ENCODE measurements around the gene CD207. TPM values are rescaled to one million over a fixed set of nuclear protein-coding genes. Genes with fewer than 3 reads are reported as not detected.
A peak's percentile ranks its signal among the peaks of the same experiment; 100 is the strongest.

Gene CD207
- total RNA-seq, 1 donor from 2014 or later, result not detected

- H2AFZ ChIP-seq (replicated peaks), result no peak overlapping the region
- H3K4me2 ChIP-seq, result no peak overlapping the region
- Mint-ChIP-seq H3K4me1 (peaks cover 5% of the 10 kb centered on the region), H3K27me3 (ENCODE audit: insufficient read depth, low read depth) (peaks cover 27% of the 10 kb centered on the region), H3K27ac (no peak overlapping the region), H3K4me3 (no peak overlapping the region), H3K36me3 (no peaks in the 10 kb centered on the region), H3K9me3 (peaks cover 10% of the 10 kb centered on the region)
- H4K20me1 ChIP-seq (ENCODE audit: low read depth), result peaks cover 6% of the 10 kb centered on the region
- H3K9ac ChIP-seq, result no peak overlapping the region
- H3K79me2 ChIP-seq (ENCODE audit: low read depth), result no peaks in the 10 kb centered on the region
- peaks cover 55% of the 10 kb centered on the region for H3K27me3 ChIP-seq
- no peak overlapping the region for H3K4me3 ChIP-seq
- no peaks in the 10 kb centered on the region for H3K9me3 ChIP-seq (ENCODE audit: low read depth)
- H3K36me3 ChIP-seq, result no peaks in the 10 kb centered on the region
- TF ChIP-seq CTCF (IDR thresholded peaks at IDR 0.05), result no peak
- TF ChIP-seq EZH2 (IDR thresholded peaks at IDR 0.05), result no peak
- TF ChIP-seq EZH2phosphoT487 (IDR thresholded peaks at IDR 0.05), result no peak
- H3F3A ChIP-seq (ENCODE audit: low read depth), result peaks cover 5% of the 10 kb centered on the region
- DNase-seq (ENCODE audit: low spot score), result no peak
- no peak overlapping the region for H3K27ac ChIP-seq
- peaks cover 14% of the 10 kb centered on the region for H3K4me1 ChIP-seq
Measured at GRCh38 chr2:70795164-70795995, 40.2 kb downstream of the CD207 start.

GRCh38 chr2:70793450-70793849, 42.2 kb downstream of the CD207 start:
- H3K36me3 Mint-ChIP-seq, result no peaks in the 10 kb centered on the region
- H3K27me3 ChIP-seq, result peaks cover 74% of the 10 kb centered on the region

GRCh38 chr2:70790136-70790828, 45.3 kb downstream of the CD207 start, which contains the start of gene FIGLA:
FIGLA (minus strand) TSS chr2:70790643; CDS start chr2:70790638, 5 bp downstream.
- no peaks in the 10 kb centered on the region for H3K79me2 ChIP-seq (ENCODE audit: low read depth)
- H3K9me3 ChIP-seq (ENCODE audit: low read depth), result no peaks in the 10 kb centered on the region
- peak within 1 kb of the TSS; percentile 78 for H3K4me2 ChIP-seq
- H3K4me3 ChIP-seq, result peak within 1 kb of the TSS; percentile 45
- peak within 1 kb of the TSS; percentile 85 for H3K4me3 Mint-ChIP-seq
- H3K36me3 Mint-ChIP-seq, result no peaks in the 10 kb centered on the region
- no peaks in the 10 kb centered on the region for H3F3A ChIP-seq (ENCODE audit: low read depth)
- no peaks in the 10 kb centered on the region for H3K36me3 ChIP-seq
- H3K9me3 Mint-ChIP-seq, result peaks cover 2% of the 10 kb centered on the region
- peaks cover 7% of the 10 kb centered on the region for H3K4me1 Mint-ChIP-seq
- H3K27ac Mint-ChIP-seq, result no peak within 1 kb of the TSS
- peaks cover 49% of the 10 kb centered on the region for H3K27me3 Mint-ChIP-seq (ENCODE audit: insufficient read depth, low read depth)
- H3K4me1 ChIP-seq, result peaks cover 4% of the 10 kb centered on the region
- peaks cover 12% of the 10 kb centered on the region for H4K20me1 ChIP-seq (ENCODE audit: low read depth)
- H3K9ac ChIP-seq, result no peak within 1 kb of the TSS
- peak within 1 kb of the TSS; percentile 51 for H2AFZ ChIP-seq (replicated peaks)
- H3K27me3 ChIP-seq, result peaks cover 99% of the 10 kb centered on the region
- H3K27ac ChIP-seq, result no peak within 1 kb of the TSS
- TF ChIP-seq CTCF (IDR thresholded peaks at IDR 0.05) (no peak), EZH2phosphoT487 (IDR thresholded peaks at IDR 0.05) (peak; percentile 92), EZH2 (IDR thresholded peaks at IDR 0.05) (peak; percentile 98)
- peak; percentile 71 for DNase-seq (ENCODE audit: low spot score)

More at GRCh38 chr2:70793450-70793849, 42.2 kb downstream of the CD207 start:
- H3K27ac ChIP-seq, result no peak overlapping the region
- peaks cover 18% of the 10 kb centered on the region for H3K4me1 ChIP-seq
- no peak overlapping the region for H3K4me2 ChIP-seq
- H3K36me3 ChIP-seq, result no peaks in the 10 kb centered on the region
- no peak overlapping the region for H3K4me3 ChIP-seq
- peaks cover 10% of the 10 kb centered on the region for H3K4me1 Mint-ChIP-seq
- TF ChIP-seq EZH2phosphoT487 (IDR thresholded peaks at IDR 0.05) (no peak), CTCF (IDR thresholded peaks at IDR 0.05) (no peak), EZH2 (IDR thresholded peaks at IDR 0.05) (no peak)
- no peak overlapping the region for H3K9ac ChIP-seq
- H3F3A ChIP-seq (ENCODE audit: low read depth), result peaks cover 5% of the 10 kb centered on the region
- no peak overlapping the region for H3K4me3 Mint-ChIP-seq
- H4K20me1 ChIP-seq (ENCODE audit: low read depth), result peaks cover 12% of the 10 kb centered on the region
- no peaks in the 10 kb centered on the region for H3K9me3 ChIP-seq (ENCODE audit: low read depth)
- DNase-seq (ENCODE audit: low spot score), result no peak
- peaks cover 34% of the 10 kb centered on the region for H3K27me3 Mint-ChIP-seq (ENCODE audit: insufficient read depth, low read depth)
- H3K27ac Mint-ChIP-seq, result no peak overlapping the region
- H3K9me3 Mint-ChIP-seq, result peaks cover 4% of the 10 kb centered on the region
- H2AFZ ChIP-seq (replicated peaks), result no peak overlapping the region
- H3K79me2 ChIP-seq (ENCODE audit: low read depth), result no peaks in the 10 kb centered on the region
